A673 (cell line): ENCODE results near the gene TXNDC5. TPM values are rescaled to one million over a fixed set of nuclear protein-coding genes. Genes with fewer than 3 reads are reported as not detected.
A peak's percentile ranks its signal among the peaks of the same experiment; 100 is the strongest.

Source experiments
- BruUV-seq: library from RNA; stranded (reverse); fragments of 400-500 nt; replicated peaks from 2 replicates; lab custom pipeline; 2021; lab: Mats Ljungman, UMichigan
- CTCF ChIA-PET: fragments of 300-600 bp; sonication (Branson Sonifier 250); formaldehyde crosslinking; loops from one replicate; lab custom pipeline; 2022; ENCODE audit warnings: antibody characterized with exemption; lab: Charles Lee
- POLR2A ChIA-PET: fragments of 300-600 bp; sonication (Branson Sonifier 250); formaldehyde crosslinking; loops from one replicate; lab custom pipeline; 2022; ENCODE audit warnings: antibody characterized with exemption; ENCODE audit not compliant: low non-redundant PET; lab: Charles Lee
- DNase-seq: peaks from one replicate; pipeline ENCODE4 v3.0.0-alpha.2; 2015; ENCODE audit warnings: low spot score
- H3K27ac ChIP-seq: fragments of 200-600 bp; sonication (generic); 2 replicates; pipeline ENCODE4 v1.5.1; 2016; ENCODE audit warnings: mixed run types, low read depth, mild to moderate bottlenecking, mixed read lengths, antibody characterized with exemption, low read length; ENCODE audit not compliant: poor library complexity, severe bottlenecking
- H3K27me3 ChIP-seq: fragments of 200-600 bp; sonication (generic); replicated peaks from 2 replicates; pipeline ENCODE4 v1.6.1; 2017; ENCODE audit warnings: mixed run types, low read depth, mild to moderate bottlenecking, mixed read lengths, antibody characterized with exemption, low read length; ENCODE audit not compliant: insufficient read depth, poor library complexity
- H3K36me3 ChIP-seq: fragments of 200-600 bp; sonication (generic); 2 replicates; pipeline ENCODE4 v1.6.1; 2016; ENCODE audit warnings: mixed run types, mild to moderate bottlenecking, mixed read lengths, antibody characterized with exemption, low read length; ENCODE audit not compliant: insufficient read depth, poor library complexity, severe bottlenecking
- H3K4me1 ChIP-seq: fragments of 200-600 bp; sonication (generic); 2 replicates; pipeline ENCODE4 v1.6.1; 2017; ENCODE audit warnings: mixed run types, mild to moderate bottlenecking, mixed read lengths, antibody characterized with exemption, low read length; ENCODE audit not compliant: insufficient read depth, poor library complexity, severe bottlenecking
- H3K4me3 ChIP-seq: fragments of 200-600 bp; sonication (generic); 2 replicates; pipeline ENCODE4 v1.5.1; 2016; ENCODE audit warnings: low read depth, mixed run types, mild to moderate bottlenecking, mixed read lengths, low read length; ENCODE audit not compliant: poor library complexity, severe bottlenecking
- H3K9me3 ChIP-seq: fragments of 200-600 bp; sonication (generic); 2 replicates; pipeline ENCODE4 v1.6.1; 2016; ENCODE audit warnings: mixed run types, low read depth, mild to moderate bottlenecking, mixed read lengths, antibody characterized with exemption, low read length; ENCODE audit not compliant: poor library complexity, severe bottlenecking
- CTCF ChIP-seq: fragments of 300-800, 200-600 bp; sonication (generic); conservative IDR thresholded peaks from 2 replicates; pipeline ENCODE4 v1.5.1; 2017; ENCODE audit warnings: low read depth, mild to moderate bottlenecking, antibody characterized with exemption, low read length, moderate library complexity, mixed read lengths
- EZH2 ChIP-seq: fragments of 200-600 bp; sonication (generic); IDR thresholded peaks from 2 replicates; pipeline ENCODE4 v1.6.1; 2017; ENCODE audit warnings: borderline replicate concordance, low read depth, mild to moderate bottlenecking, mixed read lengths, antibody characterized with exemption, low read length; ENCODE audit not compliant: poor library complexity, severe bottlenecking
- intact Hi-C: fragments of 100-400 bp; cut with micrococcal nuclease; formaldehyde crosslinking; loops from one replicate; pipeline ENCODE4 v1.10.0; 2022; ENCODE audit not compliant: unreplicated experiment
- total RNA-seq: library from RNA; stranded (reverse); gene quantifications from 2 replicates; pipeline ENCODE4 v1.2.3, GENCODE V29; 2021

The TXNDC5 gene
- total RNA-seq, 1 experiment from 2014 or later: 134 TPM

GRCh38 chr6:7914991-7915789 is 4.6 kb upstream of the TXNDC5 start:
- CTCF ChIA-PET: no interaction called here
- POLR2A ChIA-PET: no interaction called here
- peak; percentile 40 for DNase-seq

GRCh38 chr6:7914311-7914710 is 3.7 kb upstream of the TXNDC5 start:
- Histone ChIP-seq H3K36me3 (no peaks in the 10 kb centered on the region), H3K27me3 (peaks cover 14% of the 10 kb centered on the region), H3K9me3 (no peaks in the 10 kb centered on the region), H3K4me1 (peaks cover 1% of the 10 kb centered on the region), H3K4me3 (no peak overlapping the region), H3K27ac (no peak overlapping the region)
- no peak for DNase-seq
- no peak for TF ChIP-seq EZH2
- TF ChIP-seq CTCF: no peak
- no TSS peak for BruUV-seq
- POLR2A ChIA-PET: no interaction called here
- intact Hi-C loops: no loop called here
- CTCF ChIA-PET: no interaction called here

More at GRCh38 chr6:7914991-7915789, 4.6 kb upstream of the TXNDC5 start:
- no peak overlapping the region for H3K27ac ChIP-seq
- BruUV-seq: no TSS peak
- H3K9me3 ChIP-seq: no peaks in the 10 kb centered on the region
- no peak overlapping the region for H3K4me3 ChIP-seq
- H3K4me1 ChIP-seq: no peaks in the 10 kb centered on the region
- H3K27me3 ChIP-seq: peaks cover 14% of the 10 kb centered on the region
- H3K36me3 ChIP-seq: no peaks in the 10 kb centered on the region
- no peak for TF ChIP-seq EZH2
- TF ChIP-seq CTCF: no peak
- intact Hi-C loops: no loop called here

- no peak for DNase-seq
- TF ChIP-seq CTCF (no peak), EZH2 (no peak)
- Histone ChIP-seq H3K27ac (no peak overlapping the region), H3K4me1 (peaks cover 5% of the 10 kb centered on the region), H3K27me3 (peaks cover 14% of the 10 kb centered on the region), H3K9me3 (no peaks in the 10 kb centered on the region), H3K4me3 (no peak overlapping the region), H3K36me3 (no peaks in the 10 kb centered on the region)
- BruUV-seq: no TSS peak
- ChIA-PET CTCF (no interaction called here), POLR2A (no interaction called here)
- intact Hi-C loops: no loop called here
Observed at GRCh38 chr6:7912736-7913517, 2.3 kb upstream of the TXNDC5 start.
